HFFc6 (cell line): ENCODE results near the gene DHX34. TPM values are rescaled to one million over a fixed set of nuclear protein-coding genes. Genes with fewer than 3 reads are reported as not detected.

Experiments used
- DNase-seq: peaks from one replicate; pipeline ENCODE4 v3.0.0-alpha.2; 2018
- H3K27ac Mint-ChIP-seq: 2 replicates; pipeline ENCODE4 v1.8.0; 2020; ENCODE audit warnings: mild to moderate bottlenecking, mixed read lengths
- H3K27me3 Mint-ChIP-seq: 2 replicates; pipeline ENCODE4 v1.8.0; 2021; ENCODE audit warnings: mild to moderate bottlenecking, moderate library complexity, mixed read lengths; ENCODE audit not compliant: insufficient read depth
- H3K36me3 Mint-ChIP-seq: 2 replicates; pipeline ENCODE4 v1.8.0; 2021; ENCODE audit warnings: low read depth, mixed read lengths
- H3K4me1 Mint-ChIP-seq: 2 replicates; pipeline ENCODE4 v1.8.0; 2020; ENCODE audit warnings: low read depth, mixed read lengths
- H3K4me3 Mint-ChIP-seq: 2 replicates; pipeline ENCODE4 v1.8.0; 2020; ENCODE audit warnings: mild to moderate bottlenecking, moderate library complexity, mixed read lengths
- H3K9me3 Mint-ChIP-seq: 2 replicates; pipeline ENCODE4 v1.8.0; 2020; ENCODE audit warnings: mild to moderate bottlenecking, mixed read lengths
- total RNA-seq, 6 experiments: library from RNA; stranded (reverse); fragmentation: NEBNext Ultra II Directional; extraction: Animal tissue kit (Norgen Biotek cat#: 25700); gene quantifications; 2 replicates in 1 of 6; 3 replicates in 5 of 6; pipeline ENCODE4 v1.2.3, GENCODE V29; 2021
- TF ChIP-seq, protein P1 (sequence below): fragments of 200-600 bp; sonication (generic); IDR thresholded peaks from 2 replicates; pipeline ENCODE4 v1.5.0; 2021; ENCODE audit warnings: antibody characterized with exemption, mild to moderate bottlenecking

DHX34 gene
- total RNA-seq, 6 experiments from 2014 or later: 11.8 to 14.4 (median 12.6) TPM

DNA sequence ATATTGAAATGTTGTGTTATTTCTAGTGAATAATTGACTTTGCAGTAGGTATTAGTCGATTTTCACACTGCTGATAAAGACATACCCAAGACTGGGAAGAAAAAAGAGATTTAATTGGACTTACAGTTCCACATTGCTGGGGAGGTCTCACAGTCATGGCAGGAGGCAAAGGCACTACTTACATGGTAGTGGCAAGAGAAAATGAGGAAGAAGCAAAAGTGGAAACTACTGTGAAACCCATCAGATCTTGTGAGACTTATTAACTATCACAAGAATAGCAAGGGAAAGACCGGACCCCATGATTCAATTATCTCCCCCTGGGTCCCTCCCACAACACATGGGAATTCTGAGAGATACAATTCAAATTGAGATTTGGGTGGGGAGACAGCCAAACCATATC, 27.1 kb upstream of the DHX34 start:
- peaks cover 5% of the 10 kb centered on the region; the same call in 1 of the 2 replicates for H3K4me1 Mint-ChIP-seq
- H3K27ac Mint-ChIP-seq: no peak overlapping the region
- no peak for DNase-seq
- H3K36me3 Mint-ChIP-seq: no peaks in the 10 kb centered on the region
- TF ChIP-seq, protein P1, sequence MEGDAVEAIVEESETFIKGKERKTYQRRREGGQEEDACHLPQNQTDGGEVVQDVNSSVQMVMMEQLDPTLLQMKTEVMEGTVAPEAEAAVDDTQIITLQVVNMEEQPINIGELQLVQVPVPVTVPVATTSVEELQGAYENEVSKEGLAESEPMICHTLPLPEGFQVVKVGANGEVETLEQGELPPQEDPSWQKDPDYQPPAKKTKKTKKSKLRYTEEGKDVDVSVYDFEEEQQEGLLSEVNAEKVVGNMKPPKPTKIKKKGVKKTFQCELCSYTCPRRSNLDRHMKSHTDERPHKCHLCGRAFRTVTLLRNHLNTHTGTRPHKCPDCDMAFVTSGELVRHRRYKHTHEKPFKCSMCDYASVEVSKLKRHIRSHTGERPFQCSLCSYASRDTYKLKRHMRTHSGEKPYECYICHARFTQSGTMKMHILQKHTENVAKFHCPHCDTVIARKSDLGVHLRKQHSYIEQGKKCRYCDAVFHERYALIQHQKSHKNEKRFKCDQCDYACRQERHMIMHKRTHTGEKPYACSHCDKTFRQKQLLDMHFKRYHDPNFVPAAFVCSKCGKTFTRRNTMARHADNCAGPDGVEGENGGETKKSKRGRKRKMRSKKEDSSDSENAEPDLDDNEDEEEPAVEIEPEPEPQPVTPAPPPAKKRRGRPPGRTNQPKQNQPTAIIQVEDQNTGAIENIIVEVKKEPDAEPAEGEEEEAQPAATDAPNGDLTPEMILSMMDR: no peak
- peaks cover 12% of the 10 kb centered on the region for H3K27me3 Mint-ChIP-seq
- no peak overlapping the region for H3K4me3 Mint-ChIP-seq
- no peaks in the 10 kb centered on the region for H3K9me3 Mint-ChIP-seq

- Mint-ChIP-seq H3K27me3 (peaks cover 15% of the 10 kb centered on the region), H3K36me3 (no peaks in the 10 kb centered on the region), H3K27ac (no peak overlapping the region), H3K4me1 (peaks cover 5% of the 10 kb centered on the region; the same call in 1 of the 2 replicates), H3K4me3 (no peak overlapping the region), H3K9me3 (no peaks in the 10 kb centered on the region)
- TF ChIP-seq, protein P1: no peak
- no peak for DNase-seq
Measured at GRCh38 chr19:47323409-47323808, 25.7 kb upstream of the DHX34 start.

GRCh38 chr19:47323872-47324271, 25.2 kb upstream of the DHX34 start:
- Mint-ChIP-seq H3K9me3 (no peaks in the 10 kb centered on the region), H3K4me3 (no peak overlapping the region), H3K27me3 (peaks cover 15% of the 10 kb centered on the region), H3K4me1 (peaks cover 5% of the 10 kb centered on the region; the same call in 1 of the 2 replicates), H3K27ac (no peak overlapping the region), H3K36me3 (no peaks in the 10 kb centered on the region)
- DNase-seq: no peak
- TF ChIP-seq, protein P1: no peak

DNA sequence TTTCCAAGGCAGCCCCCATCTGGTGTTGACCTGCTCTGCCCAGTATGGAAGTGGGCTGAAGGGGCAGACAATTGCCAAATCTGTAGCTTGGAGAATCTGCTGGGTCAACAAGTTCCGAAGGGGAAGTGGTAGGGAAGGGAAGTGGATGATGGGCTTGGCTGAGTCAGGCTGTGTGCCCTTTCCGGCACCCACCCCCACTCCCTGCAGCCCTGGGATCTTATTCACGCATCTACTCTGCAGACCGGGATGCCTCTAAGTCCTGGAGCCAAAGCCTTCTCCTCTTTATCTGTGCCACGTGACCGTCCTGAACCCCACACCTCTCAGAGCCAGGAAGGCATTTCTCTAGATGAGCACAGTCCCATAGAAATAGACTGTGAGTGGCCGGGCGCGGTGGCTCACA, 24.6 kb upstream of the DHX34 start:
- peaks cover 15% of the 10 kb centered on the region for H3K27me3 Mint-ChIP-seq
- H3K36me3 Mint-ChIP-seq: no peaks in the 10 kb centered on the region
- no peaks in the 10 kb centered on the region for H3K9me3 Mint-ChIP-seq
- no peak for DNase-seq
- no peak overlapping the region for H3K4me3 Mint-ChIP-seq
- no peak overlapping the region for H3K27ac Mint-ChIP-seq
- peaks cover 5% of the 10 kb centered on the region; the same call in 1 of the 2 replicates for H3K4me1 Mint-ChIP-seq
- TF ChIP-seq, protein P1: no peak

DNA sequence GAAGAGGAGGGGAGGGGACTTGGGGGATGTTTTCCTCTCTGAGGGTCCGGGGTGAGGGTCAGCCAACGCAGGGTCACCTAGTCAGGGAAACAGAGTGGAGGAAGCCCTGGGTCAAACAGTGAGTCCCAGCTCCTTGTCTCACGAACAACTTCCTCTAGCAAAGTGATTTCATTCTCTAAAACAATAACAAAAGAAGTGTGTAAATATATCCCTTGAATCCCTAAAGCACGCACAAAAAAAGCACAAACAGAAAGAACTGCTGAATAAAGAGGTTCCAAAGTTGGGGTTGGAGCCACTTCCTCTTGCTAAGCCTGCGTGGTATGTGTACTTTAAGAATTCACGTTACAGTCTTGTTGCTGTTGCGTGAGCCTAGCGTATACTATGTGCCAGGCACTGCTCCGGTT, 18.6 kb upstream of the DHX34 start:
- Mint-ChIP-seq H3K27me3 (peaks cover 13% of the 10 kb centered on the region), H3K9me3 (no peaks in the 10 kb centered on the region), H3K27ac (peak overlapping the region; percentile 54; the same call in 1 of the 2 replicates), H3K4me3 (peak overlapping the region; percentile 57), H3K36me3 (no peaks in the 10 kb centered on the region), H3K4me1 (peaks cover 22% of the 10 kb centered on the region)
- DNase-seq: no peak
- TF ChIP-seq, protein P1: no peak

DNA sequence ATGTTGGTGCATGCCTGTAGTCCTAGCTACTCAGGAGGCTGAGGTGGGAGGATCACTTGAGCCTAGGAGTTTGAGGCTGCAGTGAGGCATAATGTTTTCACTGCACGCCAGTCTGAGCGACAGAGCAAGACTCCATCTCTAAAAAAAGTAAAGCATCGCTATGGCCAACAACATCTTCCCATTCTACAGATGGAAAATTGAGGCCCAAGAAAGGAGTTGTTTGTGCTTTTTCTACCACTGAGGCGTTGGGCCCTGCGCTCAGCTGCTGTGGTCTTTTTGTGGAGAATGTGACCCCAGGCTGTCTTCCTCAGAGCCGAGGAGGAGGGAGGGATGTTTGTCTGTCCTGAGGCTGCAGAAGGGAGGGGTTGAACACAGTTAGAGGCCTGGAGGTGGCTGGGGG, 17.6 kb upstream of the DHX34 start:
- no peaks in the 10 kb centered on the region for H3K9me3 Mint-ChIP-seq
- H3K4me1 Mint-ChIP-seq: peaks cover 23% of the 10 kb centered on the region
- no peaks in the 10 kb centered on the region for H3K36me3 Mint-ChIP-seq
- DNase-seq: no peak
- TF ChIP-seq, protein P1: no peak
- H3K27ac Mint-ChIP-seq: no peak overlapping the region
- H3K4me3 Mint-ChIP-seq: no peak overlapping the region
- peaks cover 13% of the 10 kb centered on the region for H3K27me3 Mint-ChIP-seq
